HG03558 (cell line): ENCODE results near the gene YBEY.

Experiments
- ATAC-seq: cut with Tn5 transposase; IDR thresholded peaks from one replicate; pipeline ENCODE4 v1.9.1; 2021; ENCODE audit warnings: moderate number of reproducible peaks; ENCODE audit not compliant: unreplicated experiment; ENCODE audit errors: extremely low read depth

Gene YBEY

DNA sequence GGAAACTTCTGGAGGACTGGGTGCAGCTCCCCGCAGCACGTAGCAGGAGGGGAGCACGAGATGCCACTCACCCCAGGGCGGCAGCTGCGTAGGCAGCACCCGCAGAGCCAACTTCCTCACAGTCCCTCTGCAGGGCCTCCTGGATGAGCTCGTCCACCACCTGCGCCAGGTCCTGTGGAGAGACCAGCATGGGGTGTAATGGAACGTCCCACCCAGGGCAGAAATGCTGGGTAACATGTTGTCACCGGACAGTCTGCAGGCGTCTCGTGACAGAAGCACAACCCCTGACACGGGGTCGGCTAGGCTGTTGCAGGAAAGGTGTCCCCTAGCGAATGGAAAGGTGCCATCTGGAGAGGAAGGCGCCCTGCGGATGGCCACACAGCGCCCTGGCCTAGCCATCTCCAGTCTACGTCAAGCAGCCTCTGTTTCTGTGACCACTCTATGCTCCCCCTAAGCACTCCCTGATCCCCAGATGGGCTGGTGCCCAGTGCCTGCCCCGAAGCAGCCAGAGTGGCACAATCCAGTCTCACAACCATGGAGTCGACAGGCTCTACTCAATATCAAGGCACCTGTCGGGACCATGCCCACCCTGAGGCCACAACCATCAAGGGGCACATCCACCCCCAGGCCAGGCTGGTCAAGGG is 22.0 kb upstream of the YBEY start:
- ATAC-seq = no peak

DNA sequence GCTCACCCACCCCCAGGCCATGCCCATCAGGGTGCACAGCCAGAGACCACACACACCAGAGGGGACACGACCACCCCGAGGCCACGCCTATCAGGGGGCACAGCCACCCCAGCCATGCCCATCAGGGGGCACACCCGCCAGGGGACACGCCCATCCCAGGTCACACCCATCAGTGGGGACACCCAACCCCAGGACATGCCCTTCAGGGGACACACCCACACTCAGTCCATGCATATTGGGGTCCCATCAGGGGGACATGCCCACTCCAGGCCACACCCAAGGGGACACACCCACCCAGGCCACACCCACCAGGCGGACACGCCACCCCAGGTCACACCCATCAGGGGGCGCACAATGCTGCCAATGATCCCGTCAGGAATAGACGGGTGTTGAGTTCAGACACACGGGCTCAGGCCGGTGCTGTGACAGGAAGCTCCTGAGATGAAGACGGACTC is 21.4 kb upstream of the YBEY start:
- no peak for ATAC-seq

DNA sequence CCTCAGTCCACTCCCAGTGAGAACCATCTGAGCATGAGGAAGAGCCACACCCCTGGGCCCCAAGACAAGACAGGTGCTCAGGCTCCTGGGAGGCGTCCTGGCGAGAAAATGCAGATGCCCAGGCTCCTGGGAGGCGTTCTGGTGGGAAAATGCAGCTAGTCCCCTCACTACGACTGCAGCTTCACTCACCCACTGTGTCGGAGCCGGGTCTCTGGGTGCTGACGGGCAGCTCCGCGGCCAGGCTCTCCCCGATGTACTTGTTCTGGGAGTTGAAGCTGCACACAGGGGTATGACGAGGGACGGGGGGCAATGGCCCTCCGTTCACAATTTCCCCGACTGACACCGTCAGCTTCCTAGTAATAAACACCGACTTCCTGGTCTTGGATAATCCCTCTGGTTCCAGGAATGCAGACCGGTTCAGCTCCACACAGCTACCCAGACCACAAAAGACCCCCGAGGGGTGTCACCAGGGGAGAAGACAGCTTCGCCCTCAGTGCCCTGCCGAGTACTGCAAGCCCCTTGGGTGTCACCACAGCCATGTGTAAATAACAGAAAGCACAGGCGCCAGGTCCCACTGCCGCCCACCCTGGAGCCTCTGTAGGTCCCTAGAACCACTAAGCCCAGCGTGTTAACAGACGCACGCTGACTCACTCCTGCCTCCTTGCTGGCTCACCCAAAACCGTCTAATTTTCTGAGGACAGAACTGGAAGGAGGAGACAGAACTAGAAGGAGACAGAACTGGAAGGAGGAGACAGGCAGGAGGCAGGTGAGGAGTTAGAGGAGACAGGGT is 20.2 kb upstream of the YBEY start:
- ATAC-seq = no peak

DNA sequence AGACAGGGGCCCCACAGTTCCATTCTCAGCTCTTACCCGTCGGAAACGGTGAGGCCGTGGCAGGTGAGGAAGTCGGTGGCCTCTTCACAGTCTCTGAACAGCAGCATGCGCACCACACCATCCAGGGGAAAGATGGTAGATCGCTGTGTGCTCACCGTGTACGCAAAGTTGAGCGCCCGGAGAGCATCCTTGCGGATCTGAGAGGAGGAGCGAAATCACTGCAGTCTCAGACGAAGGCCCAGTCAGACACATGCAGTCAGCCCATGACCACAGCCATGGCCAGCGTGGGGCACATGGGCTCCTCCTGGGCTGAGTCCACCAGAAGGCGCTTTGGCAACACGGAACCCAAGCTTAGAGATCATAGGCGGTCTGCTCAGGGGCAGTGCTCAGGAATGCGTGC is 19.2 kb upstream of the YBEY start:
- no peak for ATAC-seq

DNA sequence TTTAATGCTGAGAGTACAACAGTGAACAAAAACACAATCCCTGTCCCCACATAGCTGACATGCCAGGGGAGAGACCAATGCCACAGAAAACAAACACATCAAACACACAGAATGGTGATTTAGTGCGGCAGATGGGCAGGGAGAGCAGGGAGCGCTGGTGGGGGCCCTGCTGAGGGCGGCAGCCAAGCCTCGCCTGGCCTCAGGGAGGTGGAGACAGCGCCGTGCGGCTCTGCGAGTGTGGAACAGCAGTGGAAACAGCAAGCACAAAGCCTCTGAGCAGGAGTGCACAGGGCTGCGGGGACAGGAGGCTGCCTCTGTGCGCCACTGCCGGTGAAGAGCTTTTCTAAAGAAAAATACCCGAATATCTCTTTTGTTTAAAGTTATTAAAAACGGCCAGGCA is 17.8 kb upstream of the YBEY start:
- ATAC-seq = no peak

DNA sequence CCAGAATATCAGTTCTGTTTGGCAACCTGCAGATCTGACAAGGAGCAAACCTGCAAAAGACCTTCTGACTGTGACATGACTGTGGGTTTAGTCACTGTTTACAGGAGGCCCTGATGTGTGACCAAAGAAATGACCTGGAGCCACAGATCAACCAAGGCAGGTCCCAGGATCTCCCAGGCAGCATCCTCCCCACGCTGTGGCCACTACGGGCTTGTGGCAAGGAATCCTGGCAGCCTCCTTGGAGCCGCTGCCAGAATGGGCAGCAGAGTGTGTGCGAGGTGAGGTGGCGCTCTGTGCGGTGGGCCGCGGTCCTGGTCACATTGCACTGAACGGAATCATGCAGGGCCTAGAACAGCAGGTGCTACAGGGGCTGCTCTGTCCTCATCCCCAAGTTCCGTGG is 16.7 kb upstream of the YBEY start:
- ATAC-seq = no peak

DNA sequence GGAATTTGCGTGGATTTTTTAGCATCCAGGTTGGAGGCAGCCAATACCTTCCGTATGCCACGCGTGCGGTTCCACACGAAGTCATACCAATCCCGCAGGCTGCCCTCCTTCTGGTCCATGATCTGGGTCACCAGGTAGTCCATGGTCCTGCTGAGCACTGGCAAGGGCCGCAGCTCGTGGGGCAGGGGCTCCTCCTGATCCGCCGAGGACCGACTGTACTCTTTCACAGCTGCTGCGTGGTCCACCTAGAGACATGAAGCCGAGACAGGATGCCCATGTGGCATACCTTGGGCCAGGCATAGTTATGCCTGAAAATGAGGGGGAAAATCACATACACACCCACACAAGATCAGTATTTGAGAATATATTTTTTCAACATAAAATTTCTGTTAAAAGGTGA is 12.8 kb upstream of the YBEY start:
- ATAC-seq = no peak

DNA sequence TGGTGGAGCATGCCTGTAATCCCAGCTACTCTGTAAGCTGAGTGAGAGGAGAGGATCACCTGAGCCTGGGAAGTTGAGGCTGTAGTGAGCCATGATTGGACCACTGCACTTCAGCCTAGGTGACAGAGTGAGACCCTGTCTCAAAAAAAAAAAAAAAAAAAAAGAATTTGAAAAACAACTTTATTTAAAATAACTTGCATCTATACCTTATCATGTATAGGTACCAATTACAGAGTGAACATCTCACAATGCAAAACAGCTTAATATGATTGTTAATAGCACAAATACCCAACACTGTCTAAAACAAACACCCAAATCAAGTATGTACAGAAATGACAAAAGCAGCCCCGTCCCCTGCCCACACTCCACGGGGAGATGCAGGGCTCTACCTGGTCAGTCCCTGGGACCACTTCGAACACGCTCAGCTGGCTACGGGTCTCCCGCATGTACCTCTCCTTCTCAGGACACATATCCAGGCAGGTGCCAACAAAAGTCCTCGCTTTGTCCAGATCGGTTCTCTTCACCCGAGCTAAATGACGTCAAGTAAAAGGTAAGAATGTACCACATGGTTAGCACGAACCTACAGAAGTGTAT is 11.2 kb upstream of the YBEY start:
- ATAC-seq = no peak

DNA sequence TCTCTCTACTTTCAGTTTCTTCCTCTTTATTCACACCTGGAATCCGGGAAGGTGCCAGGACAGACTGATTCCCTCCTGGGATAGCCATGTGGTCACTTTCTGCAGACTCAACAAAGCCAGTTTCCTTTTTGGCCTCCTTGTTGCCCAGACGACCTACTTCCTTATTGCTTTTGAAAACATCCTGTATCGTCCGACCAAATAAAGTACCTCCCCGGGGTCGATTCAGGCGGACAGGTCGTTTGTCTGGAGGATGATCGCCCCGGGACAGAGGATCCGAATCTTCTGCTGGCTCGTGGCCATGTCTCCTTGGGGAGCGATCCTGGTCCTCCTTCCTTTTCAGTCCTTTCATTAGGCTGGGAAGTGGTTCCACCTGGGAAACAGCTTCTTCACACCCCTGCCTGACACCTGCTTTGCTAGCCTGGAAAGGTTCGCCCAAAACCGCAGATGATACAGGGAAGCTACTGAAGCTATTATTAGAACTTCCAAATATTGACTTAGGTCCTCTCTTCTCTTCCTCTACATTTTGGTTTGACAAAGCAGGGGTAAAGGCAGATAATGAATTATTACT is 2.0 kb upstream of the YBEY start:
- ATAC-seq = no peak

DNA sequence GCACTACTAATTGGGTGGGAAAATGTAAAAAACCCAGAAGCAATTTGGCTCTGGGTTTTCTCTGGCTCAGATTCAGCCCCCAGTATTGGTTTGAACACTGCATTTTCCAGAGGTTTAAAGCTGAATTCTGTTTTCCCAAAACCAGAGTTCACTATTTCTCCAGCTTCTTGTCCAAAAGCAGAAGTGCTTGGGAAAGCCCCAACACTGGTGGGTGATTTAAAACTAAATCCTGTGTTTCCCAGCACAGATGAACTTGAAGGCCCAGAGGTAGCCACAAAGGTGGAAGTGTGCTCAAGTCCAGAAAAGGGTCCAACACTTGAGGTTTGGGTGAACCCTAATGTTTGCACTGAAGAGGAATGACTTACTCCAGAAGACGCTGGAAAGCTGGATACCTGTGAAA is 1.4 kb upstream of the YBEY start:
- no peak for ATAC-seq

DNA sequence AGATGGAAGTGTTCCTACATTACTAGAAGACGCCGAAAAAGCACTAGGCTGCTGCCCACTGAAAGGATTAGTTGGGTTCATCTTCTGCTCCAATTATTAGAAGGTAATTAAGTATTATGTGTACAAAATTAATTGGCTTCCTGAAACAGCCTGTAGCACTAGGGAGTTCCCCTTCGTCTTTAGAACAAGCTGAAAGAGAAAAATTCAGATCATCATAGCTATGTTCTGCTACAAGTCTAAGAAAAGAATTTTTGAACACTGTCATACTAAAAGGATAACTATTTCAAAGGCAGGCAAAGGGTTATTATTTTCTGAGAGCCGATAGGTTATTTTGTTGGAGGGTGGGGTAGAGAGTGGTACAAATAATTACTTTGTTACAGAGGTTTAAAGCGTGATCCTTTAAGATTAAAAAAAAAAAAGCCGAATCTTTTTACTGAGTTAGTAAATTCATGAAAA is 908 bp upstream of the YBEY start, which contains the start of gene MCM3AP:
MCM3AP (minus strand) TSS at position 406 of the 456 bp plus-strand sequence; CDS start at position 81, 325 bp downstream.
- ATAC-seq = no peak

DNA sequence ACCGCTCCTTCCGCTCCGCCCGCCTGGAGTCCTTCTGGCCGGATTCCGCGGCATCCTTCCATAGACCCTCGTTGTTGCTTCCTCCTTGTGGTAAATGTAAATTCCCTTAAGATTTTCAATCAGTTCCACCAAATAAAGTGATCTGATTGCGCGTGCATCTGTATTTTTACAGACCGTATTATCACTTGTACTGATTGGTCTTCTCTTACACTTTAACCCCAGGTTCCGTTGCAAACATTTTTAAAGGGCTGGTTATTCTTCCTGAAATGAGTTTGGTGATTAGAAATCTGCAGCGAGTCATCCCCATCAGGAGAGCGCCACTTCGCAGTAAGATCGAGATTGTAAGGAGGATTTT is 483 bp downstream of the YBEY start:
- no peak for ATAC-seq

DNA sequence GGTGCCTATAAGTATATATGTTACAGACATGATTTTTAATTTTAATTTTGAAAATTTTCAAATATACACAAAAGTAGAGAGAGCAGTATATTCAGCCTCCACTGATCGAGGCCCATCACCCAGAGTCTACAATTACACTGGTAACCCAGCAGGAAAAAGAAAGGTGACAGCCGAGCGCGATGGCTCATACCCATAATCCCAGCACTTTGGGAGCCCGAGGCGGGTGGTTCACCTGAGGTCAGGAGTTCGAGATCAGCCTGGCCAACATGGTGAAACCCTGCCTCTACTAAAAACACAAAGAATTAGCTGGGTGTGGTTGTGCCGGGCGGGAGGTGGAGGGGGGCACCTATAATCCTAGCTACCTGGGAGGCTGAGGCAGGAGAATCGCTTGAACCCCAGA is 1.4 kb downstream of the YBEY start:
- no peak for ATAC-seq

DNA sequence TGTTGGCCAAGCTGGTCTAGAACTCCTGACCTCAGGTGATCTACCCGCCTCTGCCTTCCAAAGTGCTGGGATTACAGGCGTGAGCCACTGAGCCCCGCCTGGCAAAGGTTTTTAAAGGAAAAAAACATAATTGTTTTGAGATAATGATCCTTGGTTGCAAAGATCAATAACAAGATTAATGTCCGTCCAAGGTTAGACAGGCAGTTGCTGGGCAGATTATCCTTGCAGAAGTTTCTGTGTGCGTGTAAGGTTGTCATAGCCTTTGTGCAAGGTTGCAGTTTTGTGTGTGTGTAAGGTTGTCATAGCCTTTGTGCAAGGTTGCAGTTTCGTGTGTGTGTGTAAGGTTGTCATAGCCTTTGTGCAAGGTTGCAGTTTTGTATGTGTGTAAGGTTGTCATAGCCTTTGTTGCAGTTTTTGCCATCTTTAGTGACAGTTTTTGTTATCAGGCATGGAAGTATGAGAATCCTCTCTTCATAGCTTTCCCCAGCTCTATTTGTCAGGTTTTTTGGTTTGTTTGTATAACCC is 3.6 kb downstream of the YBEY start:
- ATAC-seq = no peak

DNA sequence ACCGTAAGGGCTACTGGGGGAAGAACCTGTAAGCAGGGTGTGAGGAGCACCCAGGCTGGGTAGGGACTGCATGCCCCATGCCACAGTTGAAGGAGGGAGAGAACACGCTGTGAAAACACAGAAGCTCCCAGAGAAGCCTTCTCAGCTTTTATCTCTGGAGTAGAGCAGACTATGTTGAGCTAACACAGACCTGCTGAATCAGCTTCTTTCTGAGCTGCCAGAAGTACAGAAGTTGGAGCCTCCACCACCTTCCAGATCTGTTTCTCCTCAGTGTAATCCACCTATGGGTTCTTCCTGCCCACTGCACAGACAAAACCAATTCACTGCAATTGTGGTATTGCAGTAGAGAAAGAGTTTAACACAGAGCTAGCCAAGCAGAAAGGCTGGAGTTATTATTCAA is 5.4 kb downstream of the YBEY start:
- no peak for ATAC-seq

DNA sequence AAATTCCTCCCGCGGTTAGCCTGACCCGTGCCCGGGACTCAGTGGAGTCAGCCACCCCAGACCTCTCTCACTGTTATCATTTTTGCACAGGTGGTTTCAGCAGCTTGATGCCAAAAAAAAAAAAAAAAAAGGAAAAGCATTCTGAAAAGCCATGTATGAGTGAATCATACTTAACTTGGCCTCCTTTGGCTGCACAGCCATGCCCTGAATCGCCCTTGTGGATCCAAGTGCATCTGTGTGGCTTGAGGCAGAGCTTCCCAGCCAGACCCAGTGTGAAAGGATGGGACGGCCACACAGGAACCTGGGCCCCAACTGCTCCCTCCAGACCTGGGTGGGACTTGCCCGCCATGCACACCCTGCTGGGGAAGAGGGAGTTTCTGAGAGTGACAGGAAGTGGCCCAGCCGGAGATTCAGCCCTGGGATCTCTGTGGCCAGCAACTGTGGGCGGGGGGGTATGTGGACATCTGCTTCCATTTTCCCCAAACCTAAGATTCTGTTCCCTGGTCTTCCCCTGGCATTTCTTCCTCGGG is 8.6 kb downstream of the YBEY start:
- ATAC-seq = no peak

DNA sequence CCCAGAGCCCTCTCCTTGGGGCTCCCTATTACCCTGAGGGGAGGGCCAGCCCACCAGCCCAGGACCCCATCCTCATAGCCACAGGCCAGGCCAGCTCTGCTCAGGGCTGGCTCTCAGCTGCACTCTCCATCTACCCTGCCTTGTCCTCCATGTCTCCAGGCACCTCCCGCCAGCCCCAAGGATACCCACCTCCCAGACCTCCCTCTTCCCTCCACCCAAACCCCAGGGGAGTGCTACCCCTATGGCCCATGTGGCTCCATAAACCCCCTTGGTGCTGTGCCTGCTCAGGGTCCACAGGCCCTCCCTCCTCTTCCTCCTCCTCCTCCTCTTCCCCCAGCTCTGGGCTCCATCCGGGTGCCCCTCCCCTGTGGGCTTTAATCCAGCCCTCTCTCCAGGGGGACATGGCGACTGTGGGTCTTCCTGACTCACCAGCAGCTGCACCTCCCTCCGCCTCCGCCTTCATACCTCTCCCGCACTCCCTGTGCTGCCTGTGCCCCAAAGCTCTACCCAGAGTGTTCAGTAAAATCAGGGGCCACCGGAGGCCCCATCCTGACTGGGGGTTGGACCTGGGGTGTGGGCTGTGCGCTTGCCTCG is 9.1 kb downstream of the YBEY start:
- ATAC-seq = no peak

DNA sequence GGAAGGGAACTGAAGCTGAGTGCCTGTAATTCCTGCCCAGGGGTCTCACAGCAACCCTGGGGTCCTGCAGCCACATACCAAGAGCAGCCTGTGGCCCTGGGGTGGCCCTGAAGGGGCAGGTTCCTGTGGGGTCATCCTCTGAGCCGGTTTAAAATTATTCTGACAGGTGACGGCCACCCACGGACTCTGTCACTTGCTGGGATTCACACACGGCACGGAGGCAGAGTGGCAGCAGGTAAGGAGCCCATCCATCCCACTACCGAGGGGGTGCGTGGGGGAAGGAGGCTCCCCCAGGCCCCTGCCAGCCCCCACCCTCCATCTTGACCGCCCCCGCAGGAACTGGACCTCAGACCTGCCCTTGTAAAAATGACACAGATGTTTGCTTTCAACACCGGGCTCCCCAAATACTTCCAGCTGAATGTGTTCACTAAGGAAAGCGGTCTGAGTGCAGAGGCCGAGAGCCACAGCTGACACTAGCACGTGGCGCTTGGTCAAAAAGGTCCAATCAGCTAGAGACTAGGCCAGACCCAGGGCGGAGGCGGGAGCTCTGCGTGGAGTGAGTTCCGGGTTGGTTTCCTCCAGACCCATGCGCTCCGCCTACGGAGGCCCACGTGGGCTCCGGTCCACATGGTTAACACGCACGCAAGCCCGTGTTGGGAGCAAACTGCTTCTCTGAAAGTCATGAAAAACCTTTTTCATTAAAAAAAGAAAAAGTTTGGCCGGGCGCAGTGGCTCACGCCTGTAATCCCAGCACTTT is 10.0 kb downstream of the YBEY start:
- no peak for ATAC-seq
